BE2C (cell line): Measurements from ENCODE around the gene OR52E8. TPM values are rescaled to one million over a fixed set of nuclear protein-coding genes. Genes with fewer than 3 reads are reported as not detected.
A peak's percentile ranks its signal among the peaks of the same experiment; 100 is the strongest.

Source experiments
- DNase-seq: peaks from one replicate; pipeline ENCODE4 v3.0.0-alpha.2; 2020
- H3K27me3 ChIP-seq: fragments of 250-450 bp; sonication (Bioruptor Pico); 2 replicates; pipeline ENCODE4 v1.5.1; 2020; ENCODE audit warnings: mild to moderate bottlenecking
- H3K36me3 ChIP-seq: fragments of 250-450 bp; sonication (Bioruptor Pico); 2 replicates; pipeline ENCODE4 v1.5.1; 2020; ENCODE audit warnings: mild to moderate bottlenecking
- H3K4me1 ChIP-seq: fragments of 250-450 bp; sonication (Bioruptor Pico); 2 replicates; pipeline ENCODE4 v1.5.1; 2020
- H3K4me3 ChIP-seq: 2 replicates; pipeline ENCODE4 v1.5.1; 2011; ENCODE audit warnings: low read depth, low read length
- H3K9me3 ChIP-seq: fragments of 250-450 bp; sonication (Bioruptor Pico); 2 replicates; pipeline ENCODE4 v1.5.1; 2020
- polyA plus RNA-seq: library from polyadenylated mRNA; unstranded; fragments of >200 nt; gene quantifications from one replicate; pipeline ENCODE4 v1.2.1, GENCODE V29; 2012; ENCODE audit warnings: low read depth, missing spikeins; ENCODE audit not compliant: insufficient read length, insufficient read depth
- TF ChIP-seq, protein P1 (sequence below): IDR thresholded peaks from 2 replicates; pipeline ENCODE4 v1.5.1; 2012; ENCODE audit warnings: mild to moderate bottlenecking, low read depth, low read length

The OR52E8 gene
- not detected for polyA plus RNA-seq

DNA sequence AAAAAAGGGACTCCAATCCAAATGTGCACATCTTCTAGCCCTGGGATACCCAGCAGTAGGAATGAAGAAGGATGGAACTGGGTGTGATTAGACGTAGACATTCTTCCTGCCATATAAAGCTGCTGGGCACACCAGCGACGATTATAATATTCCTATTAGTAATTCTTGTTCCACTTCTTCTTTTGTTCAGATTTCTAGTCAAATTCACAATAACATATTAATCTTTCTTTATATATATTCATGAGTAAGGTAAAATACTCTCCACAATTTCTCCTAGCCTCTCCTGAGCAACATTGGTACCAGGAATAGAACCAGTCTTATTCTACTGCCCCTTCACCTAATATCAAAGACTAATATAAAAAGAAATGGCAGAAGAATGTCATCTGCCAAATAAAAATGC lies at the start of gene OR52E8:
Gene OR52E8 (minus strand): TSS at position 101 of the 400 bp plus-strand sequence. CDS start 0 bp downstream, at position 101.
- Histone ChIP-seq H3K36me3 (no peaks in the 10 kb centered on the region), H3K4me3 (no peak within 1 kb of the TSS), H3K9me3 (no peaks in the 10 kb centered on the region), H3K27me3 (no peaks in the 10 kb centered on the region), H3K4me1 (no peaks in the 10 kb centered on the region)
- TF ChIP-seq, protein P1, sequence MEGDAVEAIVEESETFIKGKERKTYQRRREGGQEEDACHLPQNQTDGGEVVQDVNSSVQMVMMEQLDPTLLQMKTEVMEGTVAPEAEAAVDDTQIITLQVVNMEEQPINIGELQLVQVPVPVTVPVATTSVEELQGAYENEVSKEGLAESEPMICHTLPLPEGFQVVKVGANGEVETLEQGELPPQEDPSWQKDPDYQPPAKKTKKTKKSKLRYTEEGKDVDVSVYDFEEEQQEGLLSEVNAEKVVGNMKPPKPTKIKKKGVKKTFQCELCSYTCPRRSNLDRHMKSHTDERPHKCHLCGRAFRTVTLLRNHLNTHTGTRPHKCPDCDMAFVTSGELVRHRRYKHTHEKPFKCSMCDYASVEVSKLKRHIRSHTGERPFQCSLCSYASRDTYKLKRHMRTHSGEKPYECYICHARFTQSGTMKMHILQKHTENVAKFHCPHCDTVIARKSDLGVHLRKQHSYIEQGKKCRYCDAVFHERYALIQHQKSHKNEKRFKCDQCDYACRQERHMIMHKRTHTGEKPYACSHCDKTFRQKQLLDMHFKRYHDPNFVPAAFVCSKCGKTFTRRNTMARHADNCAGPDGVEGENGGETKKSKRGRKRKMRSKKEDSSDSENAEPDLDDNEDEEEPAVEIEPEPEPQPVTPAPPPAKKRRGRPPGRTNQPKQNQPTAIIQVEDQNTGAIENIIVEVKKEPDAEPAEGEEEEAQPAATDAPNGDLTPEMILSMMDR, result no peak
- no peak for DNase-seq

GRCh38 chr11:5899534-5899933 lies 42.0 kb upstream of the OR52E8 start:
- no peak for DNase-seq
- Histone ChIP-seq H3K4me1 (no peaks in the 10 kb centered on the region), H3K4me3 (no peak overlapping the region), H3K27me3 (no peaks in the 10 kb centered on the region), H3K36me3 (no peaks in the 10 kb centered on the region), H3K9me3 (no peaks in the 10 kb centered on the region)
- TF ChIP-seq, protein P1, result no peak

GRCh38 chr11:5892908-5893307 lies 35.4 kb upstream of the OR52E8 start, which contains the start of gene OR52E5:
OR52E5 (plus strand) TSS chr11:5893208; CDS start chr11:5900777, 7,569 bp downstream.
- no peak for DNase-seq
- H3K36me3 ChIP-seq, result no peaks in the 10 kb centered on the region

DNA sequence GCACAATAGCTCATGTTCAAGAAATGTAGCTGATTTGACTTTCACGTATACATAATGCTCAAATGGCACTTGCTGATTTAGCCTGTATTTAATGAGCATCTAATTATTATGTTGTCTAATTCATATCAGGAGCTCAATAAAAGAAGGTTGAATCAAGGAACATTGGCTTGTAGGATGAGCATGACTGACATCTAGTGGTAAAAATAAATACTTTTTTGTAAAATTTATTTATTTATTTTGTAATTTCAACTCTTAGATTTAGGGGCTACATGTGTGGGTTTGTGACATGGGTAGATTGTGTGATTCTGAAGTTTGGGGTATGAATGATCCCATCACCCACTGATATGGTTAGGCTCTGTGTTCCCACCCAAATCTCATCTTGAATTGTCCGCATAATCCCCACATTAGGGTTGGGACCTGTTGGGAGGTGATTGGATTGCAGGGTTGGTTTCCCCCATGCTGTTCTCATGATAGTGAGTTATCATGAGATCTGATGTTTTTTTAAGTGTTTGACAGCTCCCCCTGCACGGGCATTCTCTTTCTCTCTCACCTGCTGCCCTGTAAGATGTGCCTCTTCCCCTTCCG lies 33.8 kb upstream of the OR52E8 start:
- TF ChIP-seq, protein P1, result peak; percentile 19; the same call in 1 of the 2 replicates
- H3K4me1 ChIP-seq, result no peaks in the 10 kb centered on the region
- H3K27me3 ChIP-seq, result no peaks in the 10 kb centered on the region
- H3K4me3 ChIP-seq, result no peak overlapping the region
- no peaks in the 10 kb centered on the region for H3K36me3 ChIP-seq
- no peak for DNase-seq
- H3K9me3 ChIP-seq, result no peaks in the 10 kb centered on the region

More at GRCh38 chr11:5892908-5893307, 35.4 kb upstream of the OR52E8 start, which contains the start of gene OR52E5:
- Histone ChIP-seq H3K4me3 (no peak within 1 kb of the TSS), H3K27me3 (no peaks in the 10 kb centered on the region), H3K4me1 (no peaks in the 10 kb centered on the region), H3K9me3 (no peaks in the 10 kb centered on the region)
- TF ChIP-seq, protein P1, result no peak

DNA sequence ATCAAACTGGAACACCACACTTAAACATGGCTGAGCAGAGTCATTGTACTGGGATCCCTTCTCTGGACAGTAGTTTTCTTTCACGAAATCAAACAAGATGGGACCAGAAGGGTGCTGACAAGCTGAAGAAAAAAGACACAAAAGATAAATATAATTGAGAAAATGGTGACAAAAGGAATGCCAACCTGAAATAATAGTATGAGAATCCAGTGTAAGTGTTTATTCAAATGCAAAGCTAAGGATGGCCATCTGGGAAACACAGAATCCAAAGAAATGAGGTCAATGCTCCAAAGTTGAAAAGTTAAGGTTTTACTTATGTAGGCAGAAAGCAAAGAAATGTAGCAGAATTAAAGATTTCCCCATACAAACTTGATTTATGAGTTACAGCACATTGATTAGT lies 30.2 kb upstream of the OR52E8 start:
- no peak for DNase-seq
- TF ChIP-seq, protein P1, result no peak

DNA sequence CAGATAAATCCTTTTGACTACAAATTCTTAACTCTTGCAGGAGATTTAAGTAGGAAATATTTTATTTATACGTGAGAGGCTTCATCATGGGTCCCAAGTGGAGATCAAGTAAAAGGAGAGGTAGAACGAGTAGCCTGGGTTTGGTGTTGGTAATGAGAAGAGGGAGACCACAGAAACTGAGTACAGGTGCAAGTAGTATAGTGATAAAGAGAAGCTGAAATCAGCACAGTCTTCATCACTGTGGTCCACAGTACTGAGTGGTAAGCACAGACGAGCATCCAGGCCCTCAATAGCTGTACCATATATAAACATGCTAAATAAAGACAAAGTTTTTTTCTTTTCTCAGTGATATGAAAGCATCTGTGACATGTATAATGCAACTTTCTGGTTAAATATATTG lies 29.7 kb upstream of the OR52E8 start:
- Histone ChIP-seq H3K36me3 (no peaks in the 10 kb centered on the region), H3K27me3 (no peaks in the 10 kb centered on the region), H3K4me1 (no peaks in the 10 kb centered on the region), H3K9me3 (no peaks in the 10 kb centered on the region), H3K4me3 (no peak overlapping the region)
- DNase-seq, result no peak
- TF ChIP-seq, protein P1, result no peak

More for the DNA sequence above, 30.2 kb upstream of the OR52E8 start:
- Histone ChIP-seq H3K4me3 (no peak overlapping the region), H3K36me3 (no peaks in the 10 kb centered on the region), H3K4me1 (no peaks in the 10 kb centered on the region), H3K27me3 (no peaks in the 10 kb centered on the region), H3K9me3 (no peaks in the 10 kb centered on the region)
